CD8-positive, alpha-beta memory T cell (primary cell): Measurements from ENCODE around the gene MUC12. TPM values are rescaled to one million over a fixed set of nuclear protein-coding genes. Genes with fewer than 3 reads are reported as not detected.
"Not testable (repeated sequence)": the region's sequence is repeated elsewhere in the genome, so short reads cannot be mapped to it uniquely, and the experiment has no call there.

ENCODE experiments used
- CTCF ChIA-PET: fragments of 350-600 bp; sonication (Branson Sonifier 250); formaldehyde crosslinking; loops from one replicate; lab custom pipeline; 2021; ENCODE audit warnings: antibody characterized with exemption; lab: Charles Lee
- POLR2A ChIA-PET: fragments of 350-600 bp; sonication (Branson Sonifier 250); formaldehyde crosslinking; loops from one replicate; lab custom pipeline; 2021; ENCODE audit warnings: antibody characterized with exemption; lab: Charles Lee
- DNase-seq, 5 donors: peaks; one replicate each; pipeline versions ENCODE4 v3.0.0 to v3.0.0-alpha.2; 2020 to 2022; ENCODE audit warnings: mixed read lengths in 1 of 5
- H3K27ac ChIP-seq: one replicate; pipeline ENCODE4 v1.7.0; 2013; ENCODE audit warnings: low read depth, mild to moderate bottlenecking, low read length, moderate library complexity
- H3K27me3 ChIP-seq: 2 replicates; pipeline ENCODE4 v1.7.0; 2013; ENCODE audit warnings: low read length, mild to moderate bottlenecking; ENCODE audit not compliant: insufficient read depth, poor library complexity, severe bottlenecking
- H3K36me3 ChIP-seq: 2 replicates; pipeline ENCODE4 v1.7.0; 2013; ENCODE audit warnings: mild to moderate bottlenecking, low read length, moderate library complexity; ENCODE audit not compliant: insufficient read depth
- H3K4me1 ChIP-seq: 2 replicates; pipeline ENCODE4 v1.7.0; 2013; ENCODE audit warnings: mild to moderate bottlenecking, low read length, moderate library complexity; ENCODE audit not compliant: insufficient read depth
- H3K4me3 ChIP-seq: 2 replicates; pipeline ENCODE4 v1.7.0; 2013; ENCODE audit warnings: mild to moderate bottlenecking, low read length
- H3K9me3 ChIP-seq: 2 replicates; pipeline ENCODE4 v1.7.0; 2013; ENCODE audit warnings: mild to moderate bottlenecking, low read length
- H3K27ac Mint-ChIP-seq, 8 donors: one replicate each; pipeline ENCODE4 v1.8.0; 2020 to 2021; ENCODE audit warnings: mixed read lengths in 8 of 8, mild to moderate bottlenecking in 6 of 8, inconsistent platforms in 3 of 8, moderate library complexity in 3 of 8
- H3K27me3 Mint-ChIP-seq, 2 donors: one replicate each; pipeline ENCODE4 v1.8.0; 2020 to 2021; ENCODE audit warnings: mixed read lengths in 2 of 2, mild to moderate bottlenecking in 1 of 2, moderate library complexity in 1 of 2
- H3K36me3 Mint-ChIP-seq, 3 donors: one replicate each; pipeline ENCODE4 v1.8.0; 2020 to 2021; ENCODE audit warnings: mixed read lengths in 3 of 3, inconsistent platforms in 1 of 3, mild to moderate bottlenecking in 1 of 3
- H3K4me1 Mint-ChIP-seq, 3 donors: one replicate each; pipeline ENCODE4 v1.8.0; 2020 to 2021; ENCODE audit warnings: mixed read lengths in 3 of 3, inconsistent platforms in 1 of 3, mild to moderate bottlenecking in 1 of 3
- H3K4me3 Mint-ChIP-seq, 7 donors: one replicate each; pipeline ENCODE4 v1.8.0; 2020 to 2021; ENCODE audit warnings: mixed read lengths in 7 of 7, mild to moderate bottlenecking in 6 of 7, moderate library complexity in 4 of 7, inconsistent platforms in 2 of 7
- H3K9me3 Mint-ChIP-seq, 5 donors: one replicate each; pipeline ENCODE4 v1.8.0; 2020 to 2022; ENCODE audit warnings: mixed read lengths in 5 of 5, mild to moderate bottlenecking in 3 of 5, moderate library complexity in 2 of 5, inconsistent platforms in 1 of 5
- polyA plus RNA-seq: library from polyadenylated mRNA; unstranded; fragments of 300-500 nt; fragmentation: Illumina TruSeq; gene quantifications from one replicate; pipeline ENCODE4 v1.2.3, GENCODE V29; 2021
- total RNA-seq, 2 experiments: library from RNA; stranded (reverse); gene quantifications; one replicate each; pipeline ENCODE4 v1.2.3, GENCODE V29; 2021

MUC12 gene
- total and polyA plus RNA-seq, 3 experiments from 2014 or later, result 0.35 to 0.54 TPM; not detected in 1

DNA sequence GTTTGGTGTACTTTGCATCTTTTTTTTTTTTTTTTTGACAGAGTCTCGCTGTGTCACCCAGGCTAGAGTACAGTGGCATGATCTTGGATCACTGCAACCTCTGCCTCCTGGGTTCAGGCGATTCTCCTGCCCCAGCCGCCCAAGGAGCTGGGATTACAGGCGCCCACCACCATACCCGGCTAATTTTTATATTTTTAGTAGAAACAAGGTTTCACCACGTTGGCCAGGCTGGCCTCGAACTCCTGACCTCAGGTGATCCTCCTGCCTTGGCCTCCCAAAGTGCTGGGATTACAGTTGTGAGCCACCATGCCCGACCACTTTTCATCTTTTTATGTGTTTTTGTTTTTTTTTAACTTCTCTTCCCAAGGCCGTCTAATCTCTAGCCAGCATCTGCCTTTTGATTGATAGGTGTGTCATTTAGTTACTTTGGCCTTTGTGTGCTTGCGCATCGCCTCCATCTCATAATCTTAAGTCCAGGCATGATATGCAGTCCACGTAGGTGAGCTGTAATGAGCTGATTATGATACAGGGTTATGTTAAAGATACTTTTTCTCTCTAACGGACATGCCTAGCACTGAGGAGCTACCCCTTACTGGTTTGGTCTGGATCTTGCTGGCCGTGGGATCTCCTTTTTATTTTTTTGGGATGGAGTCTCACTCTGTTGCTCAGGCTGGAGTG lies 15.0 kb downstream of the MUC12 start:
- DNase-seq, H3K27ac Mint-ChIP-seq, H3K27me3 ChIP-seq, POLR2A ChIA-PET, H3K4me1 ChIP-seq, H3K36me3 Mint-ChIP-seq, H3K9me3 ChIP-seq, H3K4me3 Mint-ChIP-seq, H3K36me3 ChIP-seq, H3K4me1 Mint-ChIP-seq, H3K27me3 Mint-ChIP-seq, H3K9me3 Mint-ChIP-seq, H3K4me3 ChIP-seq, H3K27ac ChIP-seq, CTCF ChIA-PET: not testable (repeated sequence)

DNA sequence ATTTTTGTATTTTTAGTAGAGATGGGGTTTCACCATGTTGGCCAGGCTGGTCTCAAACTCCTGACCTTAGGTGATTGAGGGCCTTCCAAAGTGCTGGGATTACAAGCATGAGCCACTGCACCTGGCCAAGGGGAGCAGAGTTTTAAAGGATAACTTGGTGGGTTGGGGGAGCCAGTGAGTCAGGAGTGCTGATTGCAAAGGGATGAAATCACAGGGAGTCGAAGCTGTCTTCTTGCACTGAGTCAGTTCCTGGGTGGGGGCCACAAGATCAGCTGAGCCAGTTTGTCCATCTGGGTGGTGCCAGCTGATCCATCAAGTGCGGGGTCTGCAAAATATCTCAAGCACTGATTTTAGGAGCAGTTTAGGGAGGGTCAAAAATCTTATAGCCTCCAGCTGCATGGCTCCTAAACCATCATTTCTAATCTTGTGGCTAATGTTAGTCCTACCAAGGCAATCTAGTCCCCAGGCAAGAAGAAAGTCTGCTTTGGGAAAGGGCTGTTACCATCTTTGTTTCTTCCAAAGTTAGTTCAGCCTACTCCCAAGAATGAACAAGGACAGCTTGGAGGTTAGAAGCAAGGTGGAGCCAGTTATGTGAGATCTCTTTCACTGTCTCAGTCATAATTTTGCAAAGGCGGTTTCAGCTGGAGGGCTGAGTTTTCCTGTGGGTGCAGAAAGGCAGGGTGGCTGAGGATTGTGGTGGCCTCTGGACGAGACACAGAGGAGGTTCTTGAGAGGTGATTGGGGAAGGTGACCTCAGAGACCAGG lies 15.8 kb downstream of the MUC12 start:
- H3K36me3 ChIP-seq, H3K36me3 Mint-ChIP-seq, H3K4me1 ChIP-seq, H3K9me3 ChIP-seq, H3K27me3 ChIP-seq, H3K4me1 Mint-ChIP-seq, CTCF ChIA-PET, POLR2A ChIA-PET, H3K9me3 Mint-ChIP-seq, H3K27ac ChIP-seq, H3K4me3 ChIP-seq, H3K27me3 Mint-ChIP-seq, H3K4me3 Mint-ChIP-seq, DNase-seq, H3K27ac Mint-ChIP-seq: not testable (repeated sequence)

DNA sequence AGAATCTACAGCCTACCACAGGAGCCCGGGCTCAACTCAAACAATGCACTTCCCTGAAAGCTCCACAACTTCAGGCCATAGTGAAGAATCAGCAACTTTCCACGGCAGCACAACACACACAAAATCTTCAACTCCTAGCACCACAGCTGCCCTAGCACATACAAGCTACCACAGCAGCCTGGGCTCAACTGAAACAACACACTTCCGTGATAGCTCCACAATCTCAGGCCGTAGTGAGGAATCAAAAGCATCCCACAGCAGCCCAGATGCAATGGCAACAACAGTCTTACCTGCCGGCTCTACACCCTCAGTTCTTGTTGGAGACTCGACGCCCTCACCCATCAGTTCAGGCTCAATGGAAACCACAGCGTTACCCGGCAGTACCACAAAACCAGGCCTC lies 22.3 kb downstream of the MUC12 start:
- DNase-seq, result no peak
- H3K9me3 ChIP-seq, result no peaks in the 10 kb centered on the region
- no peaks in the 10 kb centered on the region for H3K4me1 ChIP-seq
- H3K4me3 ChIP-seq, result no peak overlapping the region
- H3K27ac Mint-ChIP-seq, result no peak overlapping the region
- no peak overlapping the region for H3K4me3 Mint-ChIP-seq
- H3K36me3 ChIP-seq, result no peaks in the 10 kb centered on the region
- H3K27me3 ChIP-seq, result no peaks in the 10 kb centered on the region
- no peaks in the 10 kb centered on the region for H3K4me1 Mint-ChIP-seq
- CTCF ChIA-PET, result no interaction called here
- POLR2A ChIA-PET, result no interaction called here
- H3K36me3 Mint-ChIP-seq, result peaks cover 0 to 4% (median 0%) of the 10 kb centered on the region in 3 donors
- H3K27ac ChIP-seq, result no peak overlapping the region
- peaks cover 0 to 4% of the 10 kb centered on the region in 2 donors for H3K27me3 Mint-ChIP-seq
- no peaks in the 10 kb centered on the region for H3K9me3 Mint-ChIP-seq

DNA sequence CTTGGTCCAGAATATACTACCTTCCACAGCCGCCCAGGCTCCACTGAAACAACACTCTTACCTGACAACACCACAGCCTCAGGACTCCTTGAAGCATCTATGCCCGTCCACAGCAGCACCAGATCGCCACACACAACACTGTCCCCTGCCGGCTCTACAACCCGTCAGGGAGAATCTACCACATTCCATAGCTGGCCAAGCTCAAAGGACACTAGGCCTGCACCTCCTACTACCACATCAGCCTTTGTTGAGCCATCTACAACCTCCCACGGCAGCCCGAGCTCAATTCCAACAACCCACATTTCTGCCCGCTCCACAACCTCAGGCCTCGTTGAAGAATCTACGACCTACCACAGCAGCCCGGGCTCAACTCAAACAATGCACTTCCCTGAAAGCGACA lies 22.9 kb downstream of the MUC12 start:
- H3K36me3 Mint-ChIP-seq, H3K4me3 ChIP-seq, DNase-seq, H3K27ac ChIP-seq, H3K4me1 ChIP-seq, H3K36me3 ChIP-seq, POLR2A ChIA-PET, H3K4me1 Mint-ChIP-seq, H3K27me3 Mint-ChIP-seq, H3K4me3 Mint-ChIP-seq, CTCF ChIA-PET, H3K9me3 ChIP-seq, H3K9me3 Mint-ChIP-seq, H3K27me3 ChIP-seq, H3K27ac Mint-ChIP-seq: not testable (repeated sequence)

DNA sequence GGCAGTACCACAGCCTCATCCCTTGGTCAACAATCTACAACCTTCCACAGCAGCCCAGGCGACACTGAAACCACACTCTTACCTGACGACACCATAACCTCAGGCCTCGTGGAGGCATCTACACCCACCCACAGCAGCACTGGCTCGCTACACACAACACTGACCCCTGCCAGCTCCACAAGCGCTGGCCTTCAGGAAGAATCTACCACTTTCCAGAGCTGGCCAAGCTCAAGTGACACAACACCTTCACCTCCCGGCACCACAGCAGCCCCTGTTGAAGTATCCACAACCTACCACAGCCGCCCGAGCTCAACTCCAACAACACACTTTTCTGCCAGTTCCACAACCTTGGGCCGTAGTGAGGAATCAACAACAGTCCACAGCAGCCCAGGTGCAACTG lies 25.3 kb downstream of the MUC12 start:
- H3K36me3 ChIP-seq, H3K27ac ChIP-seq, POLR2A ChIA-PET, H3K27ac Mint-ChIP-seq, H3K27me3 ChIP-seq, DNase-seq, H3K9me3 ChIP-seq, H3K9me3 Mint-ChIP-seq, H3K4me1 ChIP-seq, CTCF ChIA-PET, H3K27me3 Mint-ChIP-seq, H3K4me1 Mint-ChIP-seq, H3K4me3 Mint-ChIP-seq, H3K4me3 ChIP-seq, H3K36me3 Mint-ChIP-seq: not testable (repeated sequence)

DNA sequence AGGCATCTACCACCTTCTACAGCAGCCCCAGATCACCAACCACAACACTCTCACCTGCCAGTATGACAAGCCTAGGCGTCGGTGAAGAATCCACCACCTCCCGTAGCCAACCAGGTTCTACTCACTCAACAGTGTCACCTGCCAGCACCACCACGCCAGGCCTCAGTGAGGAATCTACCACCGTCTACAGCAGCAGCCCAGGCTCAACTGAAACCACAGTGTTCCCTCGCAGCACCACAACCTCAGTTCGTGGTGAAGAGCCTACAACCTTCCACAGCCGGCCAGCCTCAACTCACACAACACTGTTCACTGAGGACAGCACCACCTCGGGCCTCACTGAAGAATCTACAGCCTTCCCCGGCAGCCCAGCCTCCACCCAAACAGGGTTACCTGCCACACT lies 29.2 kb downstream of the MUC12 start:
- H3K9me3 Mint-ChIP-seq, CTCF ChIA-PET, DNase-seq, H3K36me3 ChIP-seq, H3K4me1 ChIP-seq, H3K4me3 ChIP-seq, H3K27me3 Mint-ChIP-seq, H3K4me3 Mint-ChIP-seq, H3K4me1 Mint-ChIP-seq, H3K36me3 Mint-ChIP-seq, H3K9me3 ChIP-seq, POLR2A ChIA-PET, H3K27ac Mint-ChIP-seq, H3K27me3 ChIP-seq, H3K27ac ChIP-seq: not testable (repeated sequence)

DNA sequence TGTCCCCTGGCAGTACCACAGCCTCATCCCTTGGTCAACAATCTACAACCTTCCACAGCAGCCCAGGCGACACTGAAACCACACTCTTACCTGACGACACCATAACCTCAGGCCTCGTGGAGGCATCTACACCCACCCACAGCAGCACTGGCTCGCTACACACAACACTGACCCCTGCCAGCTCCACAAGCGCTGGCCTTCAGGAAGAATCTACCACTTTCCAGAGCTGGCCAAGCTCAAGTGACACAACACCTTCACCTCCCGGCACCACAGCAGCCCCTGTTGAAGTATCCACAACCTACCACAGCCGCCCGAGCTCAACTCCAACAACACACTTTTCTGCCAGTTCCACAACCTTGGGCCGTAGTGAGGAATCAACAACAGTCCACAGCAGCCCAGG lies 30.0 kb downstream of the MUC12 start:
- H3K9me3 ChIP-seq, H3K4me1 ChIP-seq, H3K36me3 Mint-ChIP-seq, H3K27ac Mint-ChIP-seq, H3K9me3 Mint-ChIP-seq, H3K4me3 ChIP-seq, CTCF ChIA-PET, DNase-seq, H3K4me1 Mint-ChIP-seq, POLR2A ChIA-PET, H3K27me3 Mint-ChIP-seq, H3K4me3 Mint-ChIP-seq, H3K36me3 ChIP-seq, H3K27me3 ChIP-seq, H3K27ac ChIP-seq: not testable (repeated sequence)

DNA sequence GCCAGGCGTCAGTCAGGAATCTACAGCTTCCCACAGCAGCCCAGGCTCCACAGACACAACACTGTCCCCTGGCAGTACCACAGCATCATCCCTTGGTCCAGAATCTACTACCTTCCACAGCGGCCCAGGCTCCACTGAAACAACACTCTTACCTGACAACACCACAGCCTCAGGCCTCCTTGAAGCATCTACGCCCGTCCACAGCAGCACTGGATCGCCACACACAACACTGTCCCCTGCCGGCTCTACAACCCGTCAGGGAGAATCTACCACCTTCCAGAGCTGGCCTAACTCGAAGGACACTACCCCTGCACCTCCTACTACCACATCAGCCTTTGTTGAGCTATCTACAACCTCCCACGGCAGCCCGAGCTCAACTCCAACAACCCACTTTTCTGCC lies 30.7 kb downstream of the MUC12 start:
- peak overlapping the region in 2 of 8 donors; percentile 27 to 29 for H3K27ac Mint-ChIP-seq
- H3K36me3 Mint-ChIP-seq, H3K9me3 Mint-ChIP-seq, H3K27me3 Mint-ChIP-seq, POLR2A ChIA-PET, H3K27me3 ChIP-seq, DNase-seq, H3K9me3 ChIP-seq, H3K36me3 ChIP-seq, H3K27ac ChIP-seq, H3K4me3 ChIP-seq, H3K4me1 Mint-ChIP-seq, H3K4me1 ChIP-seq, CTCF ChIA-PET, H3K4me3 Mint-ChIP-seq: not testable (repeated sequence)
